ENCODE results near the gene SYNJ1. TPM values are rescaled to one million over a fixed set of nuclear protein-coding genes. Genes with fewer than 3 reads are reported as not detected.
"Not testable (repeated sequence)": the region's sequence is repeated elsewhere in the genome, so short reads cannot be mapped to it uniquely, and the experiment has no call there.

The SYNJ1 gene
- total and polyA plus RNA-seq, 2 of the 13 experiments (the other 11 are each of a cell fraction or from before 2014, with no cell fraction given) = 2.0 to 2.7 TPM

DNA sequence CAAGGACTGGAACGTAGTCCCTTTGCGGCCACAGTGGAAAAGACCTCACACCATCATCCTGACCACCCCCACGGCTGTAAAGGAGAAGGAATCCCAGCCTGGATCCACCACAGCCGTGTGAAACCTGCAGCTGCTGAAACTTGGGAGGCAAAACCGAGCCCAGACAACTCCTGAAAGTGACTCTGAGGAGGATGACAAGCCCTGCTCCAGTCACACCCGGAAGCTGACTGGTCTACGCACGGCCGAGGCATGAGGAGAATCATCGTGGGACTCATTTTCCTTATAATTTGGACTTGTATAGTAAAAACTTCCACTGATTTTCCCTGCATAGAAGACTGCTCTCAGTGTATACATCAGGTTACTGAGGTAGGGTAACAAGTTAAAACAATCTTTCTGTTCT lies 65.8 kb downstream of the SYNJ1 start:
- POLR2A ChIA-PET; H3K27me3 ChIP-seq (ENCODE audit: control insufficient read depth in 1 of 2, insufficient read depth in 2 of 2, low read length in 2 of 2); H4K20me1 ChIP-seq (ENCODE audit: insufficient read depth, low read length); H3K4me3 ChIP-seq (replicated peaks in 1 of 3; ENCODE audit: insufficient read depth in 1 of 3, low read depth in 2 of 3, low read length in 3 of 3); BruUV-seq (replicated peaks); DNase-seq (ENCODE audit: low spot score); H3K4me2 ChIP-seq (ENCODE audit: low read depth, low read length); ATAC-seq; H2AFZ ChIP-seq (ENCODE audit: low read length); intact Hi-C loops (cut with micrococcal nuclease; ENCODE audit: unreplicated experiment); CTCF ChIA-PET (ENCODE audit: low intra/inter-chr PET ratio, low total read pairs); H3K9ac ChIP-seq (ENCODE audit: insufficient read depth, low read depth, low read length); H3K79me2 ChIP-seq (ENCODE audit: insufficient read depth, low read length); H3K27ac ChIP-seq (ENCODE audit: extremely low read length, insufficient read depth, low read length); FAIRE-seq: not testable (repeated sequence)
- peaks cover 0 to 17% of the 10 kb centered on the region in 2 experiments; a peak in 3 of 5 replicates for H3K36me3 ChIP-seq (replicated peaks in 1 of 2; ENCODE audit: control insufficient read depth in 1 of 2, insufficient read depth in 2 of 2, low read length in 2 of 2)
- peaks cover 14% of the 10 kb centered on the region for H3K4me1 ChIP-seq (ENCODE audit: insufficient read depth, low read length)
- in situ Hi-C loops (cut with HindIII; ENCODE audit: extremely low pct_ligation_motif_present, low pct_unique_long_range_greater_than_20kb) = loop anchor here (25.0 kb wide), 1 partner anchor 475 kb away; no protein-coding TSS in a partner anchor
- peaks cover 16% of the 10 kb centered on the region for H3K9me3 ChIP-seq (ENCODE audit: low read length)
- WGBS (ENCODE audit: low lambda C conversion rate) = 95% methylated on average over 10 of the region's 10 CpGs

GRCh38 chr21:32661026-32661782 lies 66.6 kb downstream of the SYNJ1 start:
- CTCF ChIA-PET (ENCODE audit: low intra/inter-chr PET ratio, low total read pairs); DNase-seq (ENCODE audit: low spot score); H3K9ac ChIP-seq (ENCODE audit: insufficient read depth, low read depth, low read length); H2AFZ ChIP-seq (ENCODE audit: low read length); intact Hi-C loops (cut with micrococcal nuclease; ENCODE audit: unreplicated experiment); POLR2A ChIA-PET; H3K4me2 ChIP-seq (ENCODE audit: low read depth, low read length); H4K20me1 ChIP-seq (ENCODE audit: insufficient read depth, low read length); ATAC-seq; H3K79me2 ChIP-seq (ENCODE audit: insufficient read depth, low read length); H3K27ac ChIP-seq (ENCODE audit: extremely low read length, insufficient read depth, low read length); H3K27me3 ChIP-seq (ENCODE audit: control insufficient read depth in 1 of 2, insufficient read depth in 2 of 2, low read length in 2 of 2); BruUV-seq (replicated peaks); FAIRE-seq; H3K4me3 ChIP-seq (replicated peaks in 1 of 3; ENCODE audit: insufficient read depth in 1 of 3, low read depth in 2 of 3, low read length in 3 of 3): not testable (repeated sequence)
- WGBS (ENCODE audit: low lambda C conversion rate) = 92% methylated on average over 13 of the region's 13 CpGs
- Histone ChIP-seq H3K4me1 (ENCODE audit: insufficient read depth, low read length) (peaks cover 14% of the 10 kb centered on the region), H3K36me3 (replicated peaks in 1 of 2; ENCODE audit: control insufficient read depth in 1 of 2, insufficient read depth in 2 of 2, low read length in 2 of 2) (peaks cover 0 to 17% of the 10 kb centered on the region in 2 experiments; a peak in 3 of 5 replicates), H3K9me3 (ENCODE audit: low read length) (peaks cover 16% of the 10 kb centered on the region)
- in situ Hi-C loops (cut with HindIII; ENCODE audit: extremely low pct_ligation_motif_present, low pct_unique_long_range_greater_than_20kb) = loop anchor here (25.0 kb wide), 1 partner anchor 476 kb away; no protein-coding TSS in a partner anchor
